NCI-H2081 treated with DMSO at 0.1 percent for 48 hours (cell line): ENCODE measurements around the gene MAD1L1.
"Not testable (repeated sequence)": the region's sequence is repeated elsewhere in the genome, so short reads cannot be mapped to it uniquely, and the experiment has no call there.

Experiments used
- DNase-seq: peaks from one replicate; lab custom pipeline; 2025; lab: John Stamatoyannopoulos, UW

Gene MAD1L1

DNA sequence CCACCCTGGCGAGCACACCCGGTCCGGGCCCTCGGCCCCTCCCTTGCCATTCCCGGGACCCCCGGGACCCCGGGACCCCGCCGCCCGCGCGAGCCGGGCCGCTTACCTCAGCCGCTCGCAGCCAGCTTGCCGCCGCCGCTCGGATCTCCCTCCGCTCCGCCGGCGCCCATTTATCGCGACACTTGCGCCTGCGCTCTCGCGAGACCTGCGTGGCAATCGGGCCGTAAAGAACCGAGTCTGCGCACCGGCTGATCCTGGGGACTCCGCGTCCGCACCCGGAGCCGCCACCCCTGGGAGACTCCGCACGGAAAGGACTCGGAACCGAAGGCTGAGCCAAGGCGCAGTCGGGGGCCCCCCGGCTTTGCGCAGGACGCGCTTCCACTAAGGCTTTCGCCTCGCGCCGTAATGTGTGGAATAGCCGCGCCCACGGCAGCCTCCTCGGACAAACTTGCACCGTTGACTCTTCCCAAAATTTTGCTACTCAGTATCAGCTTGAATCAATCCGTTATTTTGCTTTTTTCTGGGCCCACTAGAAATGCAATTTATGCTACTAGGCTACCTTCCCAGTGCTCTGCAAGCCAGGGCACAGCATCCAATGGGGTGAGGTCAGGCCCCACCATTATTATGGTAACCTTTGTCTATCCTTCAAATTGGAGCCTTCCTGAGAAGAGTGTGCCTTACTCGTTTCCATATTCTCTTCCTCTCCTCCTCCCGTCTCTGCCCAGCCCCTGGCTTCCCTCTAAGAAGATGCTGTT lies at the start of gene MAD1L1:
MAD1L1 (minus strand) TSS at position 180 of the 755 bp plus-strand sequence. CDS start 2,812 bp downstream, outside the sequence.
- peak; percentile 15 for DNase-seq

DNA sequence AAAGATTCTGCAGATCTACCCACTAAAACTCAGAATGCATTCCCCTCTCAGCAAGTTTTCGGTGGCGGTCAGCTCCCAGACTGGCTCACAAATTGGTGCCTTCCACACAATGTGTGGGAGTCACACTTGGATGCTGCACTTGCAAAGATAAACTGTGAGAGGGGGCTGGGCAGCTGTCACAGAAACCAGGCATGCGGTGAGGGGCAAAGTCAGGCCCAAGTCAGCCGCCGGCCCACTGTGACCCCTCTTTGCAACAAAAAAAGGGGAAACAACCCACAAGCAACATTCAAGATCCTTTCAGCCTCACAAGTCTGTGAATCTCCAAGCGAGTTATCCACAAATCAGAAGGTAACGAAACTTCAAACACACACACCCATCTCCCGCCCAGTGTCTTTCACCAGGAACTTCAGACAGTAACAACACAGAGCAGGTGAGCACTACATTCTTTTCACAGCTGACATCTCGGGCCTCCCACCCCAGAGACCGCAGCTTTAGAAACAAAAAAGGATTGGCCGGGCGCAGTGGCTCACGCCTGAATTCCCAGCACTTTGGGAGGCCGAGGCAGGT lies 49.5 kb upstream of the MAD1L1 start:
- DNase-seq, result no peak

GRCh38 chr7:2281541-2281940 lies 48.8 kb upstream of the MAD1L1 start:
- DNase-seq, result no peak

DNA sequence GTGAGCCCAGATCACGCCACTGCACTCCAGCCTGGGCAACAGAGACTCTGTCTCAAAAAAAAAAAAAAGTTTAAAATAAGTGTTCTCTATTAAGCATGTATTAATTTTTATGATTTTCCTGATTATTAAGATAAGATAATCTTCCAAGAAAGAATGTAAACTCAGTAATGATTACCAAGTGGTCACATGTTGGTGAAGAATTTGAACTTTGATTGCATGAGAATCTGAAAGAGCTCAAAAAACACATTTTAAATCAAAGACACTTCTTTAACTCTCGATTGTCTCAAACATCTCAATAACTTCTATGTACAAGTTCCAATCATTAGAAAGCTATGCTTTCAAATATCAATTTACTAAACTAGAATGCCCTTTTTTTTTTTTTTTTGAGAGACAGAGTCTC lies 47.7 kb upstream of the MAD1L1 start:
- DNase-seq, result no peak

- no peak for DNase-seq
Measured at GRCh38 chr7:2279896-2280295, 47.2 kb upstream of the MAD1L1 start.

- DNase-seq, result no peak
Measured at GRCh38 chr7:2278026-2278425, 45.3 kb upstream of the MAD1L1 start.

DNA sequence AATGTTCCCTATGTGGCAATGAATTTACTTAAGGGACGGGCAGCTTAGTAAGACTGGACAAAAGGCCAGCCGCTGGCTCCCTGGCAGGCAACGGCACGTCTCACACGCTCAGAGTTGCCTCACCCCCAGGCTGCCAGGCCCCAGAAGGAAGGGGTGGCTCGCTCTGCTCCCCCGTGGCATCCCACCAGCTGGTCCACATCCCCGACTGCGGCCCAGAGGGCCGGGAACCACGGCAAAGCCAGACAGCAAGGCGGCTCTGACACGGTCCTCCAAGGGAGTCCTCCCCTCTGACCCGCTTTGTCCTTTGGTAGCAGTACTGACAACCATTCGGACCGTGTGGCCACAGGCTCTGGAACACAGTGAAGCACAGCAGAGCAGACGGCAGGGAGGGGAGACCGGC lies 43.4 kb upstream of the MAD1L1 start:
- DNase-seq, result no peak

- no peak for DNase-seq
Measured at GRCh38 chr7:2275101-2275500, 42.4 kb upstream of the MAD1L1 start.

GRCh38 chr7:2274666-2275065 lies 41.9 kb upstream of the MAD1L1 start:
- DNase-seq, result no peak

- DNase-seq, result no peak
Measured at GRCh38 chr7:2273866-2274265, 41.1 kb upstream of the MAD1L1 start.

GRCh38 chr7:2272031-2272430 lies 39.3 kb upstream of the MAD1L1 start:
- no peak for DNase-seq

DNA sequence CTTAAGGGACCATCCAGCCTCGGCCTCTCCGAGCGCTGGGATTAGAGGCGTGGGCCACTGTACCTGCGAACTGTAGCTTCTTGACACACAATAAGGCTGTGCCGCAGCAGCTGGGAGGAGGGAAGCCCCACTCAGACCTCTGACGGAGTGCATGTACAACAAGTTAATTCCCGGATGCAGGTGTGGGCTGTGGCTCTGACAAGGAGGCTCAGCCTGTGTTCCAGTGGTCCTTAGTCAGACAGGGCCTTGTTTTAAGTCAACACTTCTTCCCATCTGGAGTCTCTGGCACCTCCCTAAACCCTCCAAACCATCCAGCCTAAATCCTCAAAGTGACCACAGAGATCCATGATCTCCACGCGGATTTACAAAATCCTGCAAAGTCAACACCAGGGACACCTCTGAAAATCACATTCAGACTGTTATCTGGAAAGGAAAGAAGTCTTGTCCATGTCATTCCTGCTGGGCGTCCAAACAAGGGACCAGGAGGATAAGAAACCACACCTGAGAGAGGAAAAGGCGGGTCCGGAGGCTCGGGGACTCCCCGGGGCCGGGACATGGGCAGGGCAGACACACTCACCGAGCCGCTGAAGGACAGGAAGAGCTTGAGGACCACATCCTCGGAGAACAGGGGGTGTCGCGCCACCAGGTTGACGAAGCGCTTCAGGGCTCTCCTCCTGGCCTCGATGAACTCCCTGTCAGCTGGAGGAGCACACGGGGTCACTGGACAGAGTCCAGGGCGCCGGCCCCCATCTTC lies 38.7 kb upstream of the MAD1L1 start:
- DNase-seq, result no peak

GRCh38 chr7:2270495-2270894 lies 37.8 kb upstream of the MAD1L1 start:
- DNase-seq, result no peak

GRCh38 chr7:2269991-2270460 lies 37.3 kb upstream of the MAD1L1 start:
- no peak for DNase-seq

- not testable (repeated sequence) for DNase-seq
Measured at GRCh38 chr7:2269089-2269990, 36.6 kb upstream of the MAD1L1 start.

DNA sequence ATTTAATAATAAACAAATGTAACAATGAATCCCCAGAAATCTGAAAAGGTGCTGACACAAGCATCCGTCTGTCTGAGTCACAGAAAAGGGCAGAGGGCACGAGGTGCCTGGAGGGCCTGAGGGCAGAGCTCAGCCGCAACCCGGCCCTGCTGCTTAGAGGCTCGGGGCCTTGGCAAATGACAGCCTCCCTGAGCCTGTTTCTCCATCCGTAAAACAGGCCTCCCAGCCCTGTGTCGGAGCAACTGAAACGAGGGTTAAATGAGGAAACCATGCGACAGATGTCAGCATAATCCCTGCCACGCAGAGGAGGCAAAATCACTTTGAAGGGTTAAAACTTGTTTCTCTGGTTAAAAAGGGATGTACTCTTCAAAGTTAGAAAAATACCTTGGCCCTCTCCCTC lies 34.2 kb upstream of the MAD1L1 start:
- DNase-seq, result no peak

GRCh38 chr7:2264158-2264557 lies 31.4 kb upstream of the MAD1L1 start:
- DNase-seq, result no peak

DNA sequence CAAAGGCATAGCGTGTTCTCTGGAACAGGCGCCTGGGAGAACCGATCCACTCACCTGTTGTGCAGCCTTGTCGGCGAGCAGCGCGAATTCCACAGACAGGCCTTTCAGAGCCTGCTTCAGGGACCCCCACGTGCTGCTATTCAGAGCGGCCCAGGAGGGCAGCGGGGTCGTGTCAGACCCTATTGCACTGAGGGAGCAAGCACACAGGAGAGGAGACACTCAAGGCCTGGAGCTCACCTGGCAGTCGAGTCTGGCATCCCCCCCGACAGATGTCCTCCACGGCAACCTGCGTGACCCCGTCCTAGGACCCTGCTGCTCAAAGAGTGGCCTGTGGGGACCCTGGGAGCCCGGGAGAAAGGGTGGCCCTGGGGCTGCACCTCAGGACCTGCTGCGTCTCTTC lies 30.4 kb upstream of the MAD1L1 start:
- no peak for DNase-seq

DNA sequence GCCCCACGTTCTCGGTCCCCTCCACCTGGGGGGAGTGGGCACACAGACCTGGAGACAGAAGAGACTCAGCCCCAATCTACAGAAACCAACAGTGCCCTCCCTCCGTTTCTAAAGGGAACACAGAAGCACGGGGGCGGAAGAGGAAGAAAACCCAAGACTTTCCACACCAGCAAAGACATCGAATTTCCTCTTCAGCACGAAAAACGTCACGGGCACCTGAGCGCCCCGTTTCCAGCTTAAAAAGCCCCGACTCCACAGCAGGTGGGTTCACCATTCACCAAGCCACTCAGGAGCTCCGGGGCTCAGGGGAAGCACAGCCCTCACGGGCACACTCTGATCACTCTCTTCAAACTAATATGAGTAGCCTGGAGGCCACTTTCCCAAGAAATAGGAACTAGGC lies 28.9 kb upstream of the MAD1L1 start:
- DNase-seq, result no peak

DNA sequence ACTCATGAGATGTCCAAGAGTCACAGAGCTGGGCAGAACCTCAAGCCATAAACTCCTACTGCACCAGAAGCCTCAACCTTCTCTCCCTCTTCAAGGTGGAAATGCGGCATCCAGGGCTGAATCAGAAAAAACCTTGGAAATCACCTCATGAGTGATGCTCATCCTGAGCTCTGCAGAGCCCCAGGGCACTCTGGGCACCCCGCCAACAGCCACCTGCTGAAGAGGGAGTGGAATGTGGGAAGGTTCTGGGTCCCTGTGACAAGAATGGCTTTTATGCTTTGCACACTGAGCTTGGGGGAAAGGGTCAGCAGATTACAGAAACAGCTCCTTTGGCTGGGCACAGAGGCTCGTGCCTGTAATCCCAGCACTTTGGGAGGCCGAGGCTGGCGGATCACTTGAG lies 28.1 kb upstream of the MAD1L1 start:
- peak; percentile 10 for DNase-seq

- DNase-seq, result no peak
Measured at GRCh38 chr7:2259480-2259879, 26.7 kb upstream of the MAD1L1 start.
